ENCODE data around the gene SYNDIG1. TPM values are rescaled to one million over a fixed set of nuclear protein-coding genes. Genes with fewer than 3 reads are reported as not detected.

Gene SYNDIG1
- total RNA-seq, 2 experiments from 2014 or later = not detected

DNA sequence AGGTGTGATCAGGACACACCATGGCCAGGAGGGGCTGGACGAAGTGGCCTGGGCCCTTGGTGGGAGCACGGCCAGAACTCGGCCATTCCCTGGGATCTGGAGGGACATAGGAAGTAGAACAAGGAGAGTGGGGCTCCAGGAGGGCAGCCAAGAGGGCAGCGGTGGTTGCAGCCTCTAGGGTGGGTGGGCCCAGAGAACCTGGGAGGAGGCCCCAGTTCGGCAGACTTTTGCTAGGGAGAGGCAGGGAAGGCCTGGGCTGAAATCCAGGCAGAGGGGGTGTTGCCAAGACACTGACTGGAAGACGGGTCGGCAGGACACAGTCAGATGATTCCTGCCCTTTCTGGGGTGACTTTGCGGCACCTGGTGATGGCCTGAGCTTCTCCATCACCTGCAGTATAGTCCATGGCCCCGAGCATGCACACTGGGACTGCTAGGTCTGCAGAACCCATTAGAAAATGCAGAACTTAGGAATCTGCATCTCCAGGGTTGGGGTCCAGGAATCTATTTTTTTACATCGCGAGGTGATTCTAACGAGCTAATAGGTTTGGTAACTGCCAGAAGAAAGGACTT is 224.8 kb downstream of the SYNDIG1 start:
- Mint-ChIP-seq H3K27me3 (ENCODE audit: low read depth) (peaks cover 4% of the 10 kb centered on the region), H3K27ac (no peak overlapping the region), H3K4me1 (ENCODE audit: low read depth) (no peaks in the 10 kb centered on the region), H3K4me3 (no peak overlapping the region), H3K36me3 (ENCODE audit: low read depth) (no peaks in the 10 kb centered on the region), H3K9me3 (ENCODE audit: insufficient read depth) (no peaks in the 10 kb centered on the region)
- DNase-seq (peak; percentile 8), ATAC-seq (no peak)
- POLR2A ChIA-PET = no interaction called here
- CTCF ChIA-PET = no interaction called here

DNA sequence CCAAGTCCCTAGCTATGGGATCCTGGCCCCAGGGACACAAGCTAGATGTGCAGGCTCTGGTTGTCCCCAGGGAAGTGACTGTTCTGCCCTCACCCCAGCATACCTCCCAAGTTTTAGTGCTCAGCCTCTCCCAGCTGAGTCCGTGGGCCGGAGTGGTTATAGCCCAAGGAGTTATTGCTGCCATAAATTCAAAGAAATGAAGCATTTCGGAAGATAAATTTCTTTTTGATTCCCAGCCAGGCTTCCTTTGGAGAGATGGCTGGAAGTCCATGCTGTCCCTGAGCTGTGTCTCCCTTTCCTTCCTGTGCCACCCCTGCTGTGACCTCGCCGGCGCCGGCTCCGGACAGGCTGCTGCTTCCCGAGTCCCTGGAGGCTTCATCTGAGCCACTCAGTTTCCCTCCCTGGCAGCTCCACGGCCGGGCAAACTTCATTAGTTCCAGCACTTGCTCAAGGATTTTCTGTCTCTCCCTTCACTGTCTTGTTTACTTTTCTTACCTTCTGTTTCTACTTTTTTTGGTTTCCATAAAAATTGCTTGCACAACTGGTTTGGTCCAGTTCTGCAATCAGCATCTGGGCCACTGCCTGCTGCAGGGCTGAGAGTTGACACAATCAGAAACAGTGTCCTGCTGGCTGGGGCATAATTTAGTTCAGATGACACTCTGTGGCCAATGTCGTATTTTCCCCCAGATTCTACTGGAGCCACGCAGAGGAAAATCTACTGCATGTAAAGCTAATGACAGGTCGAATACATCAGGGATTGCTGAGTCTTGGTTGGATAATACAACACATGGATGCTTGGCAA is 225.5 kb downstream of the SYNDIG1 start:
- CTCF ChIA-PET = no interaction called here
- Mint-ChIP-seq H3K27ac (no peak overlapping the region), H3K36me3 (ENCODE audit: low read depth) (no peaks in the 10 kb centered on the region), H3K9me3 (ENCODE audit: insufficient read depth) (no peaks in the 10 kb centered on the region), H3K4me3 (no peak overlapping the region), H3K4me1 (ENCODE audit: low read depth) (no peaks in the 10 kb centered on the region), H3K27me3 (ENCODE audit: low read depth) (no peaks in the 10 kb centered on the region)
- ATAC-seq (no peak), DNase-seq (peak; percentile 15)
- POLR2A ChIA-PET = no interaction called here

- Mint-ChIP-seq H3K4me1 (ENCODE audit: low read depth) (no peaks in the 10 kb centered on the region), H3K27ac (no peak overlapping the region), H3K36me3 (ENCODE audit: low read depth) (no peaks in the 10 kb centered on the region), H3K9me3 (ENCODE audit: insufficient read depth) (no peaks in the 10 kb centered on the region), H3K4me3 (no peak overlapping the region), H3K27me3 (ENCODE audit: low read depth) (no peaks in the 10 kb centered on the region)
- ChIA-PET CTCF (no interaction called here), POLR2A (no interaction called here)
- ATAC-seq (no peak), DNase-seq (peak; percentile 17)
Measured at GRCh38 chr20:24695529-24696225, 226.2 kb downstream of the SYNDIG1 start.

DNA sequence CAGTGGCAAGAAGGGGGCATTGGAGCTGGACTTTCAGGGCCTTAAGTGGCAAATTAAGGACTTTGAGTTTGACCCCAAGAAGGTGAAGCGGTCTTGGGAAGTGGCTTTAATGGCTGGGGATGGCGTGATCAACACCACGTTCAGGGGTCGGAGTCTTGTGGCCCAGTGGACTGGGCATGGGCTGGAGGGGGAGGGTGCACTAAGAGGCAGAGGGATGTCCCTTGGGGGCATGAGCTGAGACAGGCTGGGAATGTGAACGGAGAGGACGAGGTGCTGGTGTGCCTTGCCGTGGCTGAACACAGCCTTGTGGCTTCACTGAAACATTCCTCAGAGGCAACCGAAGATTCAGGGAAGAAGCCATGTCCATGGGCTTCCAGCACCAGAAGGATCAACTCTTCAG is 227.0 kb downstream of the SYNDIG1 start:
- DNase-seq (peak; percentile 13), ATAC-seq (no peak)
- Mint-ChIP-seq H3K27ac (no peak overlapping the region), H3K27me3 (ENCODE audit: low read depth) (no peaks in the 10 kb centered on the region), H3K4me1 (ENCODE audit: low read depth) (no peaks in the 10 kb centered on the region), H3K4me3 (no peak overlapping the region), H3K36me3 (ENCODE audit: low read depth) (no peaks in the 10 kb centered on the region), H3K9me3 (ENCODE audit: insufficient read depth) (no peaks in the 10 kb centered on the region)
- ChIA-PET CTCF (no interaction called here), POLR2A (no interaction called here)

DNA sequence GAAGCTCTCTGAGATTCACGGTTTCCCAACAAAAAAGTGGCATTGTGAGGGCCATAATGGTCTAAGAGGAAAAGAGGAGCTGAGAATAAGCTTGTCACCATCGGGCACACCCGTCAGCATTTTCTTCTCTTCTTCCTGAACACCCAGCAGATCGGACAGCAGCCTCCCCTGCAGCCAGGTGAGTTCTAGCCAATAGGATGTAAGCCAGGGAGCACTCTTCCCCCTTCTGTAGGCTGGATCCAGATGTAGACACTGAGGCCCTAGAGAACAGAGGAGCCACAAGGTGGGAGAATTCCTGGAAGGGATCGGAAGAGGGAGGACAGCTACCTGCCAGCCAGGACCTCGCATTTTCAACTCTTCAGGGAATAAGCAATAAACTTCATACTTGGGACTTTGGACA is 228.0 kb downstream of the SYNDIG1 start:
- Mint-ChIP-seq H3K9me3 (ENCODE audit: insufficient read depth) (no peaks in the 10 kb centered on the region), H3K36me3 (ENCODE audit: low read depth) (no peaks in the 10 kb centered on the region), H3K27ac (no peak overlapping the region), H3K27me3 (ENCODE audit: low read depth) (no peaks in the 10 kb centered on the region), H3K4me3 (no peak overlapping the region), H3K4me1 (ENCODE audit: low read depth) (no peaks in the 10 kb centered on the region)
- DNase-seq (no peak), ATAC-seq (no peak)
- ChIA-PET CTCF (no interaction called here), POLR2A (no interaction called here)

DNA sequence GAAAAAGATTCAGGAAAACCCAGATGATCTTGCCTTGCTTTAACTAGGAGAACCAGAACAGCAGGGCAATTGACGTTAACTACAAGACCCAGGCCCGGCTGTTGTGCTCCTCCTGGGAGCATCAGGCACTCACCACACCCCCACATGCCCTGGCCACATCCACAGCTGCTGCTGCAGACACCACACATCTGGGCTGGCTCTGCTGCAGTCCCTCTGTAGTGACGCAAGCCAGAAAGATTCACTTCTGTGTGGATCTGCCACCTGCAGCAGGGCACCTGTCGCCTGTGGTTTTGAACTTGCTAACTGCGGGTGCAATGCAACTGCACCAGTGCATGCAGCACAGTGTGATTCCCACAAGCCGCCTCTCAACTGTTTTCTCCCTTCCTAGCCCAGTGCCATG is 228.8 kb downstream of the SYNDIG1 start:
- no peaks in the 10 kb centered on the region for H3K27me3 Mint-ChIP-seq (ENCODE audit: low read depth)
- no peaks in the 10 kb centered on the region for H3K36me3 Mint-ChIP-seq (ENCODE audit: low read depth)
- H3K4me1 Mint-ChIP-seq (ENCODE audit: low read depth) = no peaks in the 10 kb centered on the region
- DNase-seq (no peak), ATAC-seq (no peak)
- no peaks in the 10 kb centered on the region for H3K9me3 Mint-ChIP-seq (ENCODE audit: insufficient read depth)
- H3K27ac Mint-ChIP-seq = no peak overlapping the region
- no peak overlapping the region for H3K4me3 Mint-ChIP-seq
- CTCF ChIA-PET = no interaction called here
- POLR2A ChIA-PET = no interaction called here

GRCh38 chr20:24698706-24699206 is 229.3 kb downstream of the SYNDIG1 start:
- CTCF ChIA-PET = no interaction called here
- no peaks in the 10 kb centered on the region for H3K9me3 Mint-ChIP-seq (ENCODE audit: insufficient read depth)
- H3K27me3 Mint-ChIP-seq (ENCODE audit: low read depth) = no peaks in the 10 kb centered on the region
- no peak overlapping the region for H3K27ac Mint-ChIP-seq
- no peak overlapping the region for H3K4me3 Mint-ChIP-seq
- H3K36me3 Mint-ChIP-seq (ENCODE audit: low read depth) = no peaks in the 10 kb centered on the region
- POLR2A ChIA-PET = no interaction called here
- ATAC-seq (no peak), DNase-seq (no peak)
- no peaks in the 10 kb centered on the region for H3K4me1 Mint-ChIP-seq (ENCODE audit: low read depth)

DNA sequence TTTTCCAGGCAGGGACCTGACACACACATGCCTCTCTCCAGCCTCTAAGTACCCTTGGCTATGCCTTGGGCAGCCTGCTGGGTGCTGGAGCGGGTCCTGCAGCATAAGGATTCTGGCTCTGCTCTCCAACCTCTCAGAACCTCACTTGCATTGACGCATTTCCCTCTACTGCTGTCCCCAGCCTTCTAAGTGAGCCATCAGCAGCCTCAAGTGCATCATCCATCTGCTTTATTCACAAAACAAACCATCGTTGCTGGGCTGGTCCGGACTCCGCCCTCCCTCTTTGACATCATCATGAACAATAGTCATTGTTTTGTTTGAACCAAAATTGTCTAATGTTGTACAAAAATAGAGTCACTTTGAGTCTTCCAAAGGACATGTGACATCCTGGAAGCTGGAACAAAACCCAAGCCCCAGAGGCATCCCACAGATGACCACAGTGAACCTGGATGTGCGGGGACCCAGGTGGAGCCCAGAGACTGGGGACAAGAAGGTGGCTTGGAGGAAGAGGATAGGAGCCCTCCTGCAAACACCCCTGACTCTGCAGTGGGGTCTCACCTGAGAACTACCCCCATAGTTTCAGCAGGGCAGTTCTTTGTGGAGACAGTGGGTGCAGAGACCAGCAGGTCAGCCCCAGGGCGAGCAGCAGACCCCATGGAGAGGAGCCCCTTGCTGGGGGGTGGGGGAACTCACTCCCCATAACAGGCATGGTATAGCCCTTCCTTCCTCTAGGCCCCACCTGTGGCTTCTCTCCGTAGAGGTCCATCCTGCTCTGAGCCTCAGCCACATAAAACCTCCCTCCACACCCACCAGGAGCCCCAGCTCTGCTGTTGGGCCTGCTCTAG is 230.1 kb downstream of the SYNDIG1 start:
- CTCF ChIA-PET = no interaction called here
- POLR2A ChIA-PET = no interaction called here
- no peaks in the 10 kb centered on the region for H3K4me1 Mint-ChIP-seq (ENCODE audit: low read depth)
- ATAC-seq (no peak), DNase-seq (no peak)
- no peaks in the 10 kb centered on the region for H3K27me3 Mint-ChIP-seq (ENCODE audit: low read depth)
- no peak overlapping the region for H3K27ac Mint-ChIP-seq
- no peaks in the 10 kb centered on the region for H3K36me3 Mint-ChIP-seq (ENCODE audit: low read depth)
- H3K9me3 Mint-ChIP-seq (ENCODE audit: insufficient read depth) = no peaks in the 10 kb centered on the region
- H3K4me3 Mint-ChIP-seq = no peak overlapping the region

DNA sequence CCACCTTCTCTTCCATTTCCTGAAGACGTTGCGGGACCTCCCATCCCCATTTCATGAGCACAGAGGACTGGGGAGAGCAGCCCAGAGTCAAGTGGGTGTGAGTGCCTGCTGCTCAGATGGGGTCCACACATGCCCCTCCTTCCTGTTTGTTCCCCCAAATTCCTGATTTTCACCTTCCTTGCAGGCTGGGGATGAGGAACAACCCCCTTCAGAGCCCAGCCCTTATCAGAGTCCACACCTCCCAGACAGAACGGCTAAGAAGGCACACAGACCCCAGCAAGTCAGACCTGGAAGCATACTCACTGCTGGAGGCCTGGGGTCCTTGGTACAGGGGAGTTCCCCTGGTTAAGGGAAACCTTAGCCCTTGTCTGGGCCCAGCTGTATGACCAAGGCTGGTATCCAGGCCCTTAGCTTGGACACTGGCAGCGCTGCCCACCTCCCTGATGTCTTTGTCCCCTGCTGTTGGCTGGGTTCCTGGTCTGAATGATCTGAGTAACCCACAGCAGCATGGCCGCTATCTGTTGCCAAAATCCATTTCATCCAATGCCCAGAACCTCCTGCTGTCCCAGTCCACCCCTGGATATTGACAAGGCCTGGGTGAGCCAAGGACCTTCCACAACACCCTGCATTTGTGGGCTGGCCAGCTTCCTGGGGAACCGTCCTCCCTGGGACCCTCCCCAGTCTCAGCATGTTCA is 230.9 kb downstream of the SYNDIG1 start:
- no peak overlapping the region for H3K27ac Mint-ChIP-seq
- CTCF ChIA-PET = no interaction called here
- no peaks in the 10 kb centered on the region for H3K9me3 Mint-ChIP-seq (ENCODE audit: insufficient read depth)
- DNase-seq = no peak
- no peaks in the 10 kb centered on the region for H3K36me3 Mint-ChIP-seq (ENCODE audit: low read depth)
- no peak overlapping the region for H3K4me3 Mint-ChIP-seq
- no peak for ATAC-seq
- H3K27me3 Mint-ChIP-seq (ENCODE audit: low read depth) = no peaks in the 10 kb centered on the region
- POLR2A ChIA-PET = no interaction called here
- no peaks in the 10 kb centered on the region for H3K4me1 Mint-ChIP-seq (ENCODE audit: low read depth)

DNA sequence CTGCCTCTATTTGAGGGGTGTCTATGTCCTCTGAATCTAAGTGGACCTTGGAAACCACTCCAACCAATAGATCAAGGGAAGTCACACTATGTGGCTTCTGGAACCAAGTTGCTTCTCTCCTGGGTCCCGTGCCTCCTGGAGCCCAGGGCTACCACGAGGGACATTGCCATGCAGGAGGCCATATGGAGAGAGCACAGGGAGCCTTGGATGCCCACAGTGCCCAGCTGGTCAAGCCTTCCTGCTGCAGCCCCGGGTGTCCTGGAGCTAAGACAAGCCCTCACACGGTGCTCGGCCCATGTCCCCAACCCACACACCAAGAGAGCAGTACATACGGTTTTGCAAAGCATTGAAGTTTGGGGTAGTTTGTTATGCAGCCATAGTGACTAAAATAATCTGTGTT is 231.6 kb downstream of the SYNDIG1 start:
- Mint-ChIP-seq H3K27ac (no peak overlapping the region), H3K9me3 (ENCODE audit: insufficient read depth) (no peaks in the 10 kb centered on the region), H3K27me3 (ENCODE audit: low read depth) (no peaks in the 10 kb centered on the region), H3K4me1 (ENCODE audit: low read depth) (no peaks in the 10 kb centered on the region), H3K36me3 (ENCODE audit: low read depth) (no peaks in the 10 kb centered on the region), H3K4me3 (no peak overlapping the region)
- ATAC-seq = no peak
- ChIA-PET CTCF (no interaction called here), POLR2A (no interaction called here)
- DNase-seq = no peak

DNA sequence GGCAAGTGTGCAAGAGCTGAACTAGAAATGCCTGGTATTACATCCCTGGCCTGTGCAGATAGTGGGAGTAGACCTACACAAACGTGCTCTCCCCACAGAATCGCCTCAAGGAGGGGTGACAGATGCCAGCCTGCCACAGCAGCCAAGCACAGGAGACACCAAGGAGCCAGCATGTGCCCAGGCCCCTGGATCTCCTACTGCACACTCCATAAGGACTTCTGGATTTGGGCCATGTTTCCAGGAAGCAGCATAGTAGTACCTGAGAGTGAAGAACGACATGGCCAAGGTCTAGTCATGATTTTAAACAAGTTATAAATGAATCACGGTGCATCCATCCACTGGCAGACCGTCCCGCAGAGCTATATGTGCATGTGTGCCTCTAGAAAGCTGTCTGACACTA is 232.2 kb downstream of the SYNDIG1 start:
- DNase-seq (no peak), ATAC-seq (no peak)
- Mint-ChIP-seq H3K36me3 (ENCODE audit: low read depth) (no peaks in the 10 kb centered on the region), H3K27ac (no peak overlapping the region), H3K4me1 (ENCODE audit: low read depth) (no peaks in the 10 kb centered on the region), H3K9me3 (ENCODE audit: insufficient read depth) (no peaks in the 10 kb centered on the region), H3K4me3 (no peak overlapping the region), H3K27me3 (ENCODE audit: low read depth) (no peaks in the 10 kb centered on the region)
- CTCF ChIA-PET = no interaction called here
- POLR2A ChIA-PET = no interaction called here
